Neural cell (in vitro differentiated cells): ENCODE data around the gene TMEM128.

Source experiments
- CTCF ChIP-seq: fragments of 450-650 bp; IDR thresholded peaks from 2 replicates; pipeline ENCODE4 v1.5.1; 2014; ENCODE audit warnings: antibody characterized with exemption, mild to moderate bottlenecking, moderate library complexity; ENCODE audit not compliant: poor library complexity, severe bottlenecking
- EZH2 ChIP-seq: fragments of 200-600, 300-800 bp; shearing (Covaris generic), sonication (generic); IDR thresholded peaks from 2 replicates; pipeline ENCODE4 v1.6.1; 2014; ENCODE audit warnings: antibody characterized with exemption, low read length, borderline replicate concordance, mild to moderate bottlenecking; ENCODE audit not compliant: insufficient read depth, poor library complexity, severe bottlenecking
- MXI1 ChIP-seq: fragments of 450-650 bp; conservative IDR thresholded peaks from 2 replicates; pipeline ENCODE4 v1.6.1; 2014; ENCODE audit warnings: antibody characterized with exemption, mild to moderate bottlenecking; ENCODE audit not compliant: poor library complexity, severe bottlenecking
- POLR2AphosphoS5 ChIP-seq: IDR thresholded peaks from 2 replicates; pipeline ENCODE4 v1.6.1; 2012
- RAD21 ChIP-seq: fragments of 450-650 bp; conservative IDR thresholded peaks from 2 replicates; pipeline ENCODE4 v1.6.1; 2014; ENCODE audit warnings: antibody characterized with exemption, mild to moderate bottlenecking, moderate library complexity

GRCh38 chr4:4270529-4270928 lies 22.5 kb upstream of the TMEM128 start:
- TF ChIP-seq MXI1 (no peak), CTCF (no peak), RAD21 (no peak), POLR2AphosphoS5 (no peak), EZH2 (no peak)
